Brain pericyte (primary cell): ENCODE data around the gene IQCH.
"Not testable (repeated sequence)": the region's sequence is repeated elsewhere in the genome, so short reads cannot be mapped to it uniquely, and the experiment has no call there.

ENCODE experiments used
- DNase-seq: peaks from one replicate; pipeline ENCODE4 v3.0.0-alpha.2; 2012; ENCODE audit warnings: low read depth, low spot score

Gene IQCH

GRCh38 chr15:67436351-67437250 is 182.0 kb downstream of the IQCH start:
- not testable (repeated sequence) for DNase-seq

- DNase-seq: no peak
Measured at GRCh38 chr15:67444100-67444499, 189.5 kb downstream of the IQCH start.

GRCh38 chr15:67446449-67446848 is 191.9 kb downstream of the IQCH start:
- no peak for DNase-seq

GRCh38 chr15:67448372-67448771 is 193.8 kb downstream of the IQCH start:
- not testable (repeated sequence) for DNase-seq

GRCh38 chr15:67453703-67454102 is 199.1 kb downstream of the IQCH start:
- not testable (repeated sequence) for DNase-seq

DNA sequence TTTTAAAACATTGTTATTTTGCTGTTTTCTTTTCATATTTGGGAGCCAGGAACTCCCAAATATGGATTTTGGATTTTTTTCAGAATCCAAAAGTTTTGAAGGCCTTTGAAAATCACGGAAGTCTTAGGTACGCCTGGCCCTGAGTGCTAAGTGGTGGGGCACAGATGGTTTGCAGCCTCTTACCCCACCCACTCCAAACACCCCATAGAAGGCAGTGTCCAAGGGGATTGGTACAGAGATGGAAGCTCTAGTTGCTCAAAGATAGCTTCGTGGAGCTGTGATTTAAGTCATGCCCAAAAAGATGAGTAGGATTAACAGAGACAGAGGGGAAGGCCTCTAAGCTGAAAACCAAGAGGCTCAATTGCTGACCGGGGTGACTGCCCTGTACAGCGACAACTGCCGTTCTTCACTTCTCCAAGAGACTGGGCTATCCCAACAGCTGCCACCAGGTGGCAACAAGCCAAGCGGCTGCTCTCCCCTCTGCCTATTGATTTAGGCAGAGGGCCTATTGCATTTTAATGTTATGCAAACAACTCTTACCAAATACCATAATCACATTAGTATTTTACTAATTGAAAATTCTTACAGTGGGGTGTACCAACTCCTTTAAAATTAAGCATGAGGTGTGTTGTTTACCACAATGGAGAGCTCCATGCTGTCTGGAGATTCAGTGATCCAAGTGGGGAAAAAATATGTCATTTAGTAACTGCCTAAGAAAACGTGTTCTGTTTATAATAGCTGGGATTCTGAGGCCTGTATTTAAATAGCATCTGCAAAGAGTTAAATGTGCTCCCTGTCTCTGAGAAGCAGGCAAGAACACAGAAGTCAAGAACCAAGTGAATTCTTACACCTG is 202.3 kb downstream of the IQCH start:
- no peak for DNase-seq

GRCh38 chr15:67458331-67459029 is 203.9 kb downstream of the IQCH start:
- no peak for DNase-seq

DNA sequence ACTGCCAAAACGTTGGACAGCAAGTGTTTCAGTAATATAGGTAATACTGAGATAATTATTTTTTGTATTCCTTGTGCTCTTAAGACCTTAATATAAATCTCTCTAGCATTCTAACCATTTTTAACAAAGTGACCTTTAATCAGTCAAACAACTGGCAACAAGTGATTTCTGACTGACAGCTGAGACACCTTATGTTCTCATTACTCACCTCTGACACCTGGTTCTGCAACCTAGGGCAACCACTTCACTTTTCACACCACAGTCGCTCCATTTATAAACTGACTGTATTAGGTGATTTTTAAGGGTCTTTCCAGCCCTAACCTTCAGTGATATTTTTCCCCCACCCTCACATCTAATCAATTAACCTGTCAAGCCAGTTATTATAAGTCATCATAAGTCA is 205.9 kb downstream of the IQCH start:
- no peak for DNase-seq

GRCh38 chr15:67461735-67462134 is 207.1 kb downstream of the IQCH start:
- no peak for DNase-seq

DNA sequence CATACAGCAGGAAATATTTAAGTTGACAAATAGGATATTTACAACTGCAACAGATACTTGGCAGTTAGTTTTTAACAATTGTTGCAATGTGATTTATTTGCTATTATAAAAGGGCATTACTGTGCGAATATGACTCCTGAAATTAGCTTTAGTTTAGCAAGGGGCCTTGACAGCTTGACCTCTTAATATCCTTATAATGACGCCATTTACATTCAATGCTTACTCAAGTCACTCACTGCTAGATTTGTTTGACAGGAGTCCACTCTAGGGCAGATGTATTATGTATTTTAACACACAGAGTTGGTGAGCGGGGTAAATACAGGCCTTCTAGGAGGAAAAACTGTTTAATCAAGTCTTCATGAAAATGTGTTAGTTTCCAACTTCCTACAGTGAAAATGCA is 208.3 kb downstream of the IQCH start:
- DNase-seq: no peak

DNA sequence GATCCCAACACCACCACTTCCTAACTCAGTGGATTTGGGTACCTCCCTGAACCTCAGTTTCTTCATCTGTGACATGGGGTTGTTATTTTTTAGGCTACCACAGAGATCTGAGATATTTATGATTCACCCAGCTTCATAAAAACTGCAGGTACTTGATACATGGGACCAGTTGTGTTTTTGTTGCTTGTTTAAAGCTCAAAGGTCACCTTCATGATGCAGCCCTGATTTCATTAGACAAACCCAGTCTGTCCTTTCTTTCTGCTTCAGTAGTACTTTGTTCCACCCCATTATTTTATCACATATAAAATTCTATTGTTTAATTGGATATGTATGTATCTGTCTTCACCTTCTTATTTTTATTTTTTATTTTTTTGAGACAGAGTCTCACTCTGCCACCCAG is 208.9 kb downstream of the IQCH start:
- DNase-seq: no peak

GRCh38 chr15:67465196-67465952 is 210.8 kb downstream of the IQCH start:
- no peak for DNase-seq

DNA sequence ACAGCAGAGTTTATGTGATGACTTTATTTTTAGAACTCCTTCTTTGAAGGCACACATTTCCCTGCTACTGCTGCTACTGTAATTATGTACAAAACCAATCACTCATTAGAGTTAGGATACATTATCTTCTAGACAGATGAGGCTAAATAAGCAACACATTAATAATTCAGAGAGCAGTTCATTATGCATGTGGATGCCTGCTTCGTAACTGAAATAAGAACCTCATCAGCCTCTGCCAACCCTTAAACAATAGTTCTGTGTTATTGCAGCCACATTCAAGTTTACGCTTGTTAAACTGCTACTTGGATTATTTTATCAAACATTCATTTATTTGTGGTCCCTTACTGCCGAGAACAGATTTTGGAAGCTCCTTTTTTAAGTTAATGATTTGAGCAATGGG is 213.8 kb downstream of the IQCH start:
- no peak for DNase-seq

- DNase-seq: no peak
Measured at GRCh38 chr15:67469680-67470079, 215.1 kb downstream of the IQCH start.

- no peak for DNase-seq
Measured at GRCh38 chr15:67472957-67473356, 218.4 kb downstream of the IQCH start.

GRCh38 chr15:67474405-67475110 is 220.0 kb downstream of the IQCH start:
- no peak for DNase-seq

- DNase-seq: no peak
Measured at GRCh38 chr15:67479781-67480505, 225.4 kb downstream of the IQCH start.

DNA sequence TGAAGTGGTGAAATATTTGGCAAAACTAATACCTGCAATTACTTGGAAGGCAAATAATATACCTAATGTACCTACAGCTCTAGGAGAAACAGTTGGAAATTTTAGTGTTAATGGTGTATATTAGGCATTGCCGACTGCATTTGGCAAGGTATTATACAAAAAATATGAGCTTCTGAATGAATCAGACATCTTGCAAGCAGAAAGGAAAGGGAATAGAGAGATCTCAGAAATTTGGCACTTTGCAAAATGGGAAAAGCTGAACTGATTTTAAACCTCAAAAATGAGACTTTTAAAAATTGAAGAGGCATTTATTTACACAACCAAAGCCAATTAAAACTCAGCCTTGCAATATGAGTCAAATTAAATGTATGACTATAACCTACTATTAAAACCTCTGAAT is 226.2 kb downstream of the IQCH start:
- DNase-seq: no peak

DNA sequence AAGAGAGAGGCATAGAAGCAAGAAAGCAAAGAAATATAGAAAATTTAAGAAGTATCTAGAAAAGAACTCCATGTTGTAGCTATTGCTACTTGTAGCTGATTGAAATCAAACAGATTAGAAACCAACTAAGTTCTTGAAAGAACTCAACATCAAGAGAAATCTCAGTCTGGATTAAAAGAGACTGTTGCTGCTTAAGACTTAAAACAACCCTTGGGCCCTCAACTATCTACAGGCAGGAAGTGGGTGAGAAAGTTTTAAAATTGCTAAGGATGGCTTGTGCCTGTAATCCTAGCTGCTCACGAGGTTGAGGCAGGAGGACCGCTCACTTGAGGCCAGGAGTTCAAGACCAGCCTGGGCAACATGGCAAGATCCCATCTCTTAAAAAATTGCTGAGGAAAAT is 227.1 kb downstream of the IQCH start:
- DNase-seq: no peak

GRCh38 chr15:67495585-67495984 is 241.0 kb downstream of the IQCH start:
- no peak for DNase-seq
